Measurements from ENCODE around the gene GDPGP1. TPM values are rescaled to one million over a fixed set of nuclear protein-coding genes. Genes with fewer than 3 reads are reported as not detected.

GDPGP1 gene
- total and polyA plus RNA-seq, 10 of the 15 experiments (the other 5 are each of a cell fraction or from before 2014, with no cell fraction given): 0.68 to 8.9 (median 3.0) TPM

GRCh38 chr15:90265271-90266060, 31.5 kb downstream of the GDPGP1 start, which contains the start of gene NGRN (continued):
- TF ChIP-seq RELB (IDR thresholded peaks at IDR 0.05; ENCODE audit: low read depth) (peak; percentile 66; the same call in 1 of the 2 replicates), MEF2B (IDR thresholded peaks at IDR 0.05; ENCODE audit: partially characterized antibody, poor library complexity, severe bottlenecking) (peak; percentile 89), NFYA (IDR thresholded peaks at IDR 0.05; ENCODE audit: borderline replicate concordance, low read depth, low read length) (no peak), JUNB (IDR thresholded peaks at IDR 0.05) (no peak), NBN (IDR thresholded peaks at IDR 0.05) (peak; percentile 61; the same call in 1 of the 2 replicates), FOXM1 (IDR thresholded peaks at IDR 0.05; ENCODE audit: low read depth, low read length) (no peak), WRNIP1 (IDR thresholded peaks at IDR 0.05; ENCODE audit: borderline replicate concordance, low read depth, low read length) (no peak), STAT3 (IDR thresholded peaks at IDR 0.05; ENCODE audit: low read depth, low read length) (no peak), BACH1 (IDR thresholded peaks at IDR 0.05; ENCODE audit: borderline replicate concordance) (0 out of 2 replicates have a peak, but pooled peaks have one; percentile 12), PBX3 (IDR thresholded peaks at IDR 0.05; ENCODE audit: insufficient replicate concordance, low read depth, low read length) (peak; percentile 69), MAX (IDR thresholded peaks at IDR 0.05; ENCODE audit: low read depth, low read length) (peak; percentile 83), RBBP5 (conservative IDR thresholded peaks at IDR 0.05) (no peak), CUX1 (IDR thresholded peaks at IDR 0.05; ENCODE audit: insufficient replicate concordance, low read depth, low read length) (no peak), POLR2AphosphoS5 (IDR thresholded peaks at IDR 0.05; ENCODE audit: low read length) (peak; percentile 99), PML (IDR thresholded peaks at IDR 0.05; ENCODE audit: low read length) (peak; percentile 96), STAT1 (conservative IDR thresholded peaks at IDR 0.05) (peak; percentile 65), NFIC (IDR thresholded peaks at IDR 0.05; ENCODE audit: low read depth, low read length) (no peak), ZBTB33 (IDR thresholded peaks at IDR 0.05) (no peak)
